GM12875 (cell line): ENCODE results near the gene PDE6A.

ENCODE experiments used
- H3K4me3 ChIP-seq: one replicate; pipeline ENCODE4 v1.5.1; 2011; ENCODE audit warnings: low read depth, low read length, control low read depth
- TF ChIP-seq, protein P1 (sequence below): IDR thresholded peaks from 2 replicates; pipeline ENCODE4 v1.5.1; 2011; ENCODE audit warnings: low read depth, mild to moderate bottlenecking, control low read depth, inconsistent platforms, low read length, moderate library complexity, borderline replicate concordance; ENCODE audit not compliant: insufficient read depth

Gene PDE6A

DNA sequence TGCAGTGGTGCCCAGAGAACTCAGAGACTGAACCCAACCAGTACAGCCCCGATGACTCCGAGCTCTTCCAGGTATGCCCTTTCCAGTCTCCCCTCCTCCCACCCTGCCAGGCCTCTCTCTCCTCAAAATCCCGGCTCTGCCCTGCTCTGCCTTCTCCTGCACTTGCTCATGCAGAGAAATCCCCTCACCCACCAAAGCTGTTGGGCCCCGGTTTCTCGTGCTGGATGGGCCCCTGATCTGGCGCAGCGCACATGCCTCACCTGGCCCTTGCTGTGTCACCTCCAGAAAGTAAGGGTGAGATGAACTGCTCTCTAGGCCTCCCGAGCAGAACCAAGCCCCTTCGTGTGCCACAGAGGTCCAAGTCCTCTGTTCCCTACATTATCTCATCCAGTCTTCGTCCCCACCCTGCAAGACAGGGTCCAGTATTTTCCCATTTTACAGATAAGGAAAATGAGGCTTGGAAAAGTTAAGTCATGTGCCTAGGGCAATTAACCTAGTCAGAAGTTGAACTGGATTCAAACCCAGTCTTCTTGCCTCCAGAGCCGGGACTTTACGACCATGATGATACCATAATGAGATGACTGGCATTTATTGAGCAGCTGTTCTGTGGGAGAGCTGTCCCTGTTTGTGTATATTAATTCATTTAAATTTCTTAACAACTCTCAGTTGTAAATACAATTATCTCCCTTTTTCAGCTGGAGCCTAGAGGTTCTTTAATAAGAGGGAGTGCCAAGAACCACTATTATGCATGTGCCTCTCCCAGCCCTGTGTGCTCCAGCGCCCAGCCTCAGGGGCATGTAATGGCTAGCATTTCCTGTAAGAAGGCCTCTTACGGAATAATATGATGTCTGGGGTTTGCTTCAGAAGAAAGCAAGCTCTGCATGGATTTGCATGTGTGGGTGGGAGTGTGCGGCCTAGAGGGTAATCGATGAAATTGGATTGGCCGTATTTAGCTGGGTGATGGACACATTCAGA, 123.8 kb downstream of the PDE6A start:
- TF ChIP-seq, protein P1, sequence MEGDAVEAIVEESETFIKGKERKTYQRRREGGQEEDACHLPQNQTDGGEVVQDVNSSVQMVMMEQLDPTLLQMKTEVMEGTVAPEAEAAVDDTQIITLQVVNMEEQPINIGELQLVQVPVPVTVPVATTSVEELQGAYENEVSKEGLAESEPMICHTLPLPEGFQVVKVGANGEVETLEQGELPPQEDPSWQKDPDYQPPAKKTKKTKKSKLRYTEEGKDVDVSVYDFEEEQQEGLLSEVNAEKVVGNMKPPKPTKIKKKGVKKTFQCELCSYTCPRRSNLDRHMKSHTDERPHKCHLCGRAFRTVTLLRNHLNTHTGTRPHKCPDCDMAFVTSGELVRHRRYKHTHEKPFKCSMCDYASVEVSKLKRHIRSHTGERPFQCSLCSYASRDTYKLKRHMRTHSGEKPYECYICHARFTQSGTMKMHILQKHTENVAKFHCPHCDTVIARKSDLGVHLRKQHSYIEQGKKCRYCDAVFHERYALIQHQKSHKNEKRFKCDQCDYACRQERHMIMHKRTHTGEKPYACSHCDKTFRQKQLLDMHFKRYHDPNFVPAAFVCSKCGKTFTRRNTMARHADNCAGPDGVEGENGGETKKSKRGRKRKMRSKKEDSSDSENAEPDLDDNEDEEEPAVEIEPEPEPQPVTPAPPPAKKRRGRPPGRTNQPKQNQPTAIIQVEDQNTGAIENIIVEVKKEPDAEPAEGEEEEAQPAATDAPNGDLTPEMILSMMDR = no peak
- no peak overlapping the region for H3K4me3 ChIP-seq

DNA sequence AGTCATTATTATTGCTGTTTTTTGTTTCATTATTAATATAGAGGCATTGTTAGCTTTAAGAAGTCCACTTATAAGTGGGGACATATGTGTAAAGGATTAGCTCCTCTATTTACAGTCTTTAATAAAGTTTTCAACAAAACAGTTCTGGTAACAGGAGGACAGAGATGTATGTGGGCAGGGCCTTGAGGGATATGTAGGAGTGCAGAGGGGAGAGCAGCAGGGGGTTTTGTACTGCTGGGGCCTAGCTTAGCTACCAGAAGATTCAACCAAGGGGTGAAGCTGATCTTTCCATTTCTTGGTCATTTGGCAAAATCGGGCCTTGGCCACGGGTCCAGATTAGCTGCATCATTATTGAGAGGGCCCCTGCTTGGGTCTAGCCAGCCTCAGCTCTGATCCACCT, 124.6 kb downstream of the PDE6A start:
- TF ChIP-seq, protein P1 = no peak
- no peak overlapping the region for H3K4me3 ChIP-seq

DNA sequence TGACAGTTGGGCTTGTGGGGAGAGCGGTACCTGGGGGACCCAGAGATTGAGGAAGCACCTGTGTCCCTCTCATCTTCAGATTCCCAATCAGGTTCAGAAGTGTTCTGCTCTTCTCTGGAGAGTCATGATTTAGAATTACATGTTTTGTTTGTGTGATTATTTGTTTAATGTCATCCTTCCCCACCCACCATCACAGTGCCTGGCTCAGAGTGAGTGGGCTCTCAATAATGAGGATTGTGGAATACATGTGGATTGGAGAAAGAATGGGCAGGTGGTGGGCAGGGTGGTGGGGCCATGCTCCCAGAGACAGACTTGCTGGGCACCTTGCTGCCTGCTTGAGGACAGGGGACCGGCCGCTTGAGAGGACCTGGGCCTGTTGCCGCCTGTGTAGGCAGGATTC, 126.5 kb downstream of the PDE6A start:
- no peak overlapping the region for H3K4me3 ChIP-seq
- TF ChIP-seq, protein P1 = no peak

DNA sequence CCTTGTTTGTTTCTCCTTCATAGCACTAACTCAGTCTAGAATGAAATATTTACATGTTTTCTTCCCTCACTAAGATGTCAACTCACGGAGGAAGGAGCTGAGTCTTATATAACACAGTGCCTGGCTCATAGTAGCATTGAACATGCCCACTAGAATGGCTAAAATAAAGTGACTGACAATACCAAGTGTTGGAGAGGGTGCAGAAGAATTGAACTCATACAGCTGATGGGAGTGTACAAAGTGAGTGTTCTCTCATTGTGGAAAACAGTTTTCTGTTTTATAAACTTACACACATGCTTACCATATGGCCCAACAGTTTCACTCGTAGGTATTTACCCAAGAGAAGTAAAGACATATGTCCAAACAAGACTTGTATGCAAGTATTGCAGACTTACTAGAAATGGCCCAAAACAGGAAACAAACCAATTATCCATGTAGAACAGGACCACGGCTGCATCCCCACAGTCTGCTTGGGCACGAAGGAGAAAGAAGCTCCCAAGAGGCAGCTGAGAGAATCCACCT, 127.0 kb downstream of the PDE6A start:
- H3K4me3 ChIP-seq = no peak overlapping the region
- TF ChIP-seq, protein P1 = no peak

DNA sequence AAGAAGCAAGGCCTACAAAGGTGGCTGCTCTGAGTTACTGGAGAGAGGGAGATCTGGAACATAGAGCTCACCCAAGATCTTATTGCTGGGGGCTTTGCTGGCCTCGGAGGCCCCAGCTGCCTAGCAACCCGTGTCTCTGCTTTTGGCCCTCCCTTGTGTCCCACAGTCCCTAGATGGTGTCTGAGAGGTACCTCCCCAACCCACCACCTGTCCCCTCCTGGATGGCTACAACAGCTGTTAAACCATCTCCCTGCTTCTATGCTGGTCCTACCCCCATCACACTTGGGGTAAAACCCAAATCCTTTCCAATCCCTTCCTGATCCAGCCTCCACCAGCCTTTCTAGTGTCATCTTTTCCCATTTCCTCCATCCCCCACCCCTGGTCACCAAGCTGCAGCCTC, 127.9 kb downstream of the PDE6A start:
- no peak overlapping the region for H3K4me3 ChIP-seq
- TF ChIP-seq, protein P1 = no peak

DNA sequence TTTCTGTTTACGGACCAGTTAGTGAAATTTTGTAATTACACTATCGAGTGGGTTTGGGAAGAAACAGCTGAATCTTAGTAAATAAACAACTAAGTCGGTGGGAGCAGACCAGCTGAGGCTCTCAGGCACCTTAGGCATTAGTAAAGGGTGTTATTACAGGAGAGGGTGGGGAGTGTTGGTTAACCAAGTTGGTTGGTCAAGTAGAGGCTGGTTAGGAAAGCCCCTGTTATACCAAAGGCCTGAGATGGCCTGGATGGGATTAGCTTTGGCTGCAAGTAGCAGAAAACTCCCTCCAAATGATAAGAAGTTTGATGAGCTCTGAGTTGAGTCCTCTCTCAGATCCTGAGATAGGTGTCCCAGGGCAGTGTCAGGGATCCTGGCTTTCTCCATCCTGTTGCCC, 133.1 kb downstream of the PDE6A start:
- TF ChIP-seq, protein P1 = no peak
- H3K4me3 ChIP-seq = no peak overlapping the region

DNA sequence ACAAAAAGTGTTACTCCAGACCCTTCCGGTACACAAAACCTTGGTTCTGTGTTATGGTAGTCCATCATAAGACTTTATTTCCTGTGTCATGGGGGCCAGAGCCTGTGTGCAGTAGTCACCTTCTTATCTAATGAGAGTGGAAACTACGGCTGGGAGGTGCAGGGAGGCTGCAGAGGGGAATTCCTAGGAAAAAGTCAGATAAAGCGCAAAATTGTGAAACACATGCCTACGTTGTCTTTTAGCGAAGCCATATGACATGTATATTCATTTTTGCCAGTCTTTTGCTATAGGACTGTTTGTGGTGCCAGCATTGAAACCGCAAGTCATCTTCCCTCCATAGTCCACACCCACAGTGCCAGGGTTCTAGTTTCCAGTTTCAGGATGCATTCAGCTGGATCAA, 133.7 kb downstream of the PDE6A start:
- no peak overlapping the region for H3K4me3 ChIP-seq
- TF ChIP-seq, protein P1 = no peak
